H54 (cell line): ENCODE results near the gene DTNBP1.
"Not testable (repeated sequence)": the region's sequence is repeated elsewhere in the genome, so short reads cannot be mapped to it uniquely, and the experiment has no call there.

Experiments
- DNase-seq: peaks from one replicate; pipeline ENCODE4 v3.0.0; 2011; ENCODE audit warnings: low spot score, mixed read lengths; ENCODE audit not compliant: insufficient read length
- FAIRE-seq: peaks from 3 replicates; lab custom pipeline; 2011; peaks lifted over from hg19 to GRCh38; lab: Jason Lieb, UNC
- POLR2A ChIP-seq: IDR thresholded peaks from 2 replicates; pipeline ENCODE4 v1.6.1; 2011; ENCODE audit warnings: low read depth, mild to moderate bottlenecking, low read length

Gene DTNBP1

DNA sequence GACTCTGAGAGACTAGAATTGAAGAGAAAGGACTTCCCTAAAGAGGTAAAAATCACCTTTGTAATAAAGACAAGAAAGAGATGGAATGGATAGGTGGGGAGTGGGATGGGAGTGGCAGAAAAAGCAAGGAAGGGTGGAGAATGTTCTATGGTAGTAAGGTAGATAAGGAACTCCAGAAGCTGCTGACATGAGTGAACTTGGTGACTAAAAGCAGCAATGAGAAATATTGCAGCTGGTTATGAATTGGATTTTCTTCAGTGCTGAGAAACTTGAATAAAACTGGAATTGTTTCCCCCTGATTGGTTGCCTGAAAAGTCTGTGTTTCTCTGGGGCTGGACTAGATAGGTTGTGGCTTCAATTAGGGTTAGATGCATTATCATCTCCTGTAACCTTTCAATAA, 15.7 kb upstream of the DTNBP1 start:
- FAIRE-seq (no peak), DNase-seq (no peak)
- no peak for TF ChIP-seq POLR2A

GRCh38 chr6:15677822-15678221, 15.0 kb upstream of the DTNBP1 start:
- no peak for TF ChIP-seq POLR2A
- FAIRE-seq (no peak), DNase-seq (no peak)

- TF ChIP-seq POLR2A, result no peak
- DNase-seq (no peak), FAIRE-seq (no peak)
These were observed 12.8 kb upstream of the DTNBP1 start for GRCh38 chr6:15675536-15676220.

GRCh38 chr6:15674690-15675386, 12.0 kb upstream of the DTNBP1 start:
- TF ChIP-seq POLR2A, result no peak
- FAIRE-seq (no peak), DNase-seq (no peak)

DNA sequence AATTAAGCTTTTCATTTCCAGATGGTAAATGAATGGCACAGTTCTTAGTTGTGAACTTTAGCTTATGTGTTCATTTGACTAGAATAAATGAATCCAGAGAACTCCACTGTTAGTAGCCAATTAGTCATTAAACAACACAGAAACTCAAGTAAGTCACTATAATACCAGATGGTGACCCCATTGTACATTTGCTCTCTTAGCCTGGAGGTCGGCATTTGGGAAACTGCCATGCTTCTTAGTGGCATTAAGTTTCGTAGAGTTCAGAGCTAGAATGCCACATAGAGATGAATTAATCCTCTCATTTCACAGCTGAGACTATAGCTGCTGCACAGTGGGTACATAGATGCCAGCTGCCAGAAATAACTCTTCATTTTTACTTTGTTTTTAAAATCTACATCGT, 10.8 kb upstream of the DTNBP1 start:
- FAIRE-seq, result no peak
- TF ChIP-seq POLR2A, result no peak
- DNase-seq, result no peak

DNA sequence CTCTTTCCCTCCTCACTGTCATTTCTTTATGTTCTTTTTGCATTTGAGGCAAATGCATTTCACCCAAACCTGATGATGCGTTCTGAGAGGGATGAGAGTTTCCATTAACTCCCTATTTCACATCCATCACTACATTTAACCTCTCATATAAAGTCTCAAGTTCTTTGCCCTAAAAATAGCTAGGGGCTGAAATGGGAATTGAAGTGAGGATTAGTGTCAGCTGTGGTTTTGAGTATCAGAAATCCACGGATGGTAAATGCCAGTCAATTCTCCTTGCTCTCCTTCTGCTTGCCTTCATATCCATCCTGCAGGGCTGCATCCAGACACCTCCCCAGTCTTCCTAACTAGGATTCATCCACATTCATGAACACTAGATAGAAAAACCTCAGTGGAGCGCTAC, 10.0 kb upstream of the DTNBP1 start:
- TF ChIP-seq POLR2A, result no peak
- FAIRE-seq, result no peak
- DNase-seq, result no peak

- DNase-seq, result no peak
- FAIRE-seq, result no peak
- no peak for TF ChIP-seq POLR2A
These were observed 9.5 kb upstream of the DTNBP1 start for GRCh38 chr6:15672291-15672690.

DNA sequence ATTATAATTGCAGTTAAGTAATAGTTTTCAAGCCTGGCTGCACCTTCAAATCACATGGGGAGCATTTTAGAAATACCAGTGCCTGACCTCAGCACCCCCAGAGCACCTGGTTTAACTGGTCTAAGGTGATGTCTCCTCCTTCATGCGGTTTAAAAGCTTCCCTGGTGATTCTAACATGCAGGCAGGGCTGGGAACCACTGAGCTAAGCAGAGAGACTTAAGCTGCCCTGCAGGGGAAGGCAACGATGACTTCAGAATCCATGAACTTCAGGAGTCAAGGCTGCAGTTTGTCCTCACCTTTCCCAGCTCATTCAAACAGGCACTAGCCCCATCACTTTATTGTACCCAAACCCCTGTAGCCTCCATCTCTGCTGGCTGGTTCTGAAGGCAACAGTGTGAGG, 6.1 kb upstream of the DTNBP1 start:
- no peak for FAIRE-seq
- DNase-seq, result no peak
- TF ChIP-seq POLR2A, result no peak

- DNase-seq, FAIRE-seq: not testable (repeated sequence)
These were observed 4.1 kb upstream of the DTNBP1 start for GRCh38 chr6:15666896-15667295.

DNA sequence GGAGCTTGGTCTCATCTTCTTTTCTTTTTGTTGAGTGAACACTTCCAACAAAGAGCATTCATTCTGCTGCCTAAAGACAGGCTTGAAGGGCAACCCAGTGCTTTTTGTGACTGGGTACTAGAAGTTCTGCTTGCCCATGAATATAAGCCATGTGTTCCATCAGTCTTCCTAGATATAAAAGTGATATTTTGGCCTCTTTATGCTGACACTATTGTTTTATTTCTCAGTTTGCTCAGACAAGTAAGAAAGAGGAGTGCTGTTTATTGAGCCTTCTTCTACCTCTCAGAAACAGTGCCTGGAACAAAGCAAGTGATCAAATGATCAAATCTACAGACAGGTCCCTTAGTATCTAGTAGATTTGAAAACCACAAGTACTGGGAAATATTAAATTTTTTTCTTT, 2.4 kb upstream of the DTNBP1 start:
- DNase-seq, result no peak
- FAIRE-seq, result no peak

DNA sequence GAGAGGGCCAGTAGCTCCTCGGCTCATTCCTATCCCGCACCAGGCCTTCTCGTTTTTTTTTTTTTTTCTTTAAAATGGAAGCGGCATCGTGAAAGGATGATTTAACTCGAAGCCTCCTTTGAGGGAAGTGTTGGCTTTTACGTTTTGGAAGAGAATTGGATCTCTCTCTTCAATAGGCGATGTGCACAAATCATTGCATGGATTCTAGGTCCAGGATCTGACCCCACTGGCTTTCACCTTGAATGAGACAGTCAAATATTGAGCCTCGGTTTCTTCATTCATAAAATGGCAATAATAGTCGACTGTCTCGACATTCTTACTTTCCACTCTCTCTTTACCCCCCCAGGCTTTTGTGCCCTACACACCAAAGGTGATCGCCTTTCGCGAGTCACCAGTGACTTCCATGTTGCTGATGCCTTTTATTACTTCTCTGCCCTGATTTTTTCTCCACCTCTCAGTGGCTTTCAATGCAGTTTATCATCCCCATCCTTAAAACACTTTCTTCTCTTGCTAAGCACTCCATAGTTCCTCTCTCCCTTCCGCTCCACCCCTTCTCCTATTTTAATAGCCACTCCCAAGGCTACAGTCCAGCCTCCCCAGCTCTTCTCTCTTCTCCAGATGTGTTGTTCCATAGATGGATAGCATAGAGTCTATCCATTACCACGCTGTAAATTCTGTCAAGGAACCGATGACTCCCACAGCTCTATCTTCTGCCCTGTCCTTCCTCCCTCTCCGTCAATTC, 473 bp upstream of the DTNBP1 start:
- TF ChIP-seq POLR2A, result no peak
- DNase-seq (no peak), FAIRE-seq (no peak)

More for the DNA sequence above, 2.4 kb upstream of the DTNBP1 start:
- TF ChIP-seq POLR2A, result no peak

GRCh38 chr6:15661853-15662325, 939 bp downstream of the DTNBP1 start:
- TF ChIP-seq POLR2A, result no peak
- FAIRE-seq (no peak), DNase-seq (no peak)

- FAIRE-seq (no peak), DNase-seq (no peak)
- no peak for TF ChIP-seq POLR2A
These were observed 3.6 kb downstream of the DTNBP1 start for GRCh38 chr6:15659181-15659580.

DNA sequence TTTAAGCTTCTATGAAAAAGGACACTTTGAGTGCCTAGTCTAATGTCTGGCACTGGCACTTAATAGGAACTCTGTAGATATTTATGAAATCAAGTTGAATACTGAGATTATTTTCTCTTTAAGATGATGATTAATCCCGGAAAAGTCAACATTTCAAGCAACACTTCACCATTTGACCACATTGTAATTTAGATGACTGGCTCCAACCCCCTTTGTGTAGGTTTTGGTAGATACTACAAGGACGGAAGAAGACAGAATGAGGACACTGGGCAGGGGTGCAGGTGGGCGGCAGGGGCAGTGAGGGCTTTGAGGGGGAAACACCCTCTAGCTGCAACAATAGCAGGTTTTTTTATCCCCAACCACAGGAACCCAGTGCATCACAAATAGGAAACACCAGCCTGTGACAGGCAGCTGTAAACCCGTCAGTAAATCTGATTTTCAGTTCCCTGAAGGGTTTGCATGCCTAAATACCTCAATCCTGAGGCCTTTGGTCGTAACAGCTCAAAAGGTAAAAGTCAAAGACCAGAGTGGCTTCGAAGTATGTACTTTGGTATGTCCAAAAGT, 4.6 kb downstream of the DTNBP1 start:
- no peak for DNase-seq
- FAIRE-seq, result no peak

More for the DNA sequence above, 4.6 kb downstream of the DTNBP1 start:
- TF ChIP-seq POLR2A, result no peak
